ENCODE data around the gene PCDHGC5.

DNA sequence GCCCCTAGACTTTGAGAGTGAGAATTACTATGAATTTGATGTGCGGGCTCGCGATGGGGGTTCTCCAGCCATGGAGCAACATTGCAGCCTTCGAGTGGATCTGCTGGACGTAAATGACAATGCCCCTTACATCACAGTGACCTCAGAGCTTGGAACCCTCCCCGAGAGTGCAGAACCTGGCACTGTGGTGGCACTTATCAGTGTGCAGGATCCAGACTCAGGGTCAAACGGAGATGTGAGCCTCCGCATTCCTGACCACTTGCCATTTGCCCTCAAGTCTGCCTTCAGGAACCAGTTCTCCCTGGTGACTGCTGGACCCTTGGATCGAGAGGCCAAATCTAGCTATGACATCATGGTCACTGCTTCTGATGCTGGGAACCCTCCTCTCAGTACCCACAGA is 2.8 kb upstream of the PCDHGC5 start:
- TF ChIP-seq, protein P1, sequence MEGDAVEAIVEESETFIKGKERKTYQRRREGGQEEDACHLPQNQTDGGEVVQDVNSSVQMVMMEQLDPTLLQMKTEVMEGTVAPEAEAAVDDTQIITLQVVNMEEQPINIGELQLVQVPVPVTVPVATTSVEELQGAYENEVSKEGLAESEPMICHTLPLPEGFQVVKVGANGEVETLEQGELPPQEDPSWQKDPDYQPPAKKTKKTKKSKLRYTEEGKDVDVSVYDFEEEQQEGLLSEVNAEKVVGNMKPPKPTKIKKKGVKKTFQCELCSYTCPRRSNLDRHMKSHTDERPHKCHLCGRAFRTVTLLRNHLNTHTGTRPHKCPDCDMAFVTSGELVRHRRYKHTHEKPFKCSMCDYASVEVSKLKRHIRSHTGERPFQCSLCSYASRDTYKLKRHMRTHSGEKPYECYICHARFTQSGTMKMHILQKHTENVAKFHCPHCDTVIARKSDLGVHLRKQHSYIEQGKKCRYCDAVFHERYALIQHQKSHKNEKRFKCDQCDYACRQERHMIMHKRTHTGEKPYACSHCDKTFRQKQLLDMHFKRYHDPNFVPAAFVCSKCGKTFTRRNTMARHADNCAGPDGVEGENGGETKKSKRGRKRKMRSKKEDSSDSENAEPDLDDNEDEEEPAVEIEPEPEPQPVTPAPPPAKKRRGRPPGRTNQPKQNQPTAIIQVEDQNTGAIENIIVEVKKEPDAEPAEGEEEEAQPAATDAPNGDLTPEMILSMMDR (IDR thresholded peaks at IDR 0.05 in 4 of 5, conservative IDR thresholded peaks at IDR 0.05 in 1 of 5): no peak
- no peak for TF ChIP-seq POLR2A (IDR thresholded peaks at IDR 0.05)

Measured in gastrocnemius medialis (tissue), 4 donors.